DND-41 (cell line): ENCODE data around the gene OST4.
A peak's percentile ranks its signal among the peaks of the same experiment; 100 is the strongest.

Experiments used
- ATAC-seq: fragments of 200-7000 bp; cut with Tn5 transposase; 3 replicates; pipeline ENCODE4 v1.9.1; 2021; ENCODE audit warnings: low read depth; ENCODE audit not compliant: insufficient read depth
- DNase-seq: peaks from one replicate; pipeline ENCODE4 v3.0.0-alpha.2; 2020
- H2AFZ ChIP-seq: 2 replicates; pipeline ENCODE4 v1.6.0; 2012; ENCODE audit warnings: low read depth, low read length
- H3K27ac ChIP-seq: 2 replicates; pipeline ENCODE4 v1.5.1; 2012; ENCODE audit warnings: low read length, inconsistent platforms
- H3K27me3 ChIP-seq: fragments of 200-600 bp; sonication (generic); 2 replicates; pipeline ENCODE4 v1.6.0; 2012; ENCODE audit warnings: low read length, mild to moderate bottlenecking, inconsistent platforms; ENCODE audit not compliant: insufficient read depth, poor library complexity
- H3K36me3 ChIP-seq: 2 replicates; pipeline ENCODE4 v1.5.1; 2012; ENCODE audit warnings: low read length, inconsistent platforms; ENCODE audit not compliant: insufficient read depth
- H3K4me1 ChIP-seq: 2 replicates; pipeline ENCODE4 v1.5.1; 2012; ENCODE audit warnings: mild to moderate bottlenecking, low read length; ENCODE audit not compliant: insufficient read depth
- H3K4me2 ChIP-seq: 2 replicates; pipeline ENCODE4 v1.6.0; 2012; ENCODE audit warnings: mild to moderate bottlenecking, moderate library complexity, low read length, inconsistent platforms; ENCODE audit not compliant: insufficient read depth
- H3K4me3 ChIP-seq, 2 experiments: fragments of 200-600 bp in 1 of 2; shearing (Covaris generic) in 1 of 2; 2 replicates each; pipeline ENCODE4 v1.5.1; 2012 to 2016; ENCODE audit warnings: inconsistent platforms in 2 of 2, low read length in 2 of 2, mild to moderate bottlenecking in 2 of 2, low read depth in 1 of 2, moderate library complexity in 1 of 2
- H3K79me2 ChIP-seq: 2 replicates; pipeline ENCODE4 v1.6.0; 2012; ENCODE audit warnings: low read length, inconsistent platforms; ENCODE audit not compliant: insufficient read depth
- H3K9ac ChIP-seq: 2 replicates; pipeline ENCODE4 v1.6.0; 2012; ENCODE audit warnings: low read depth, mild to moderate bottlenecking, inconsistent platforms, low read length, moderate library complexity
- H3K9me3 ChIP-seq: 2 replicates; pipeline ENCODE4 v1.5.1; 2012; ENCODE audit warnings: low read length, moderate library complexity, mild to moderate bottlenecking, inconsistent platforms; ENCODE audit not compliant: insufficient read depth, severe bottlenecking
- H4K20me1 ChIP-seq: 2 replicates; pipeline ENCODE4 v1.6.0; 2012; ENCODE audit warnings: low read length; ENCODE audit not compliant: insufficient read depth
- EZH2 ChIP-seq: IDR thresholded peaks from 3 replicates; pipeline ENCODE4 v1.6.1; 2012; ENCODE audit warnings: borderline replicate concordance, low read depth, mild to moderate bottlenecking, moderate library complexity, low read length, inconsistent platforms; ENCODE audit not compliant: severe bottlenecking
- TF ChIP-seq, protein P1 (sequence below): IDR thresholded peaks from 2 replicates; pipeline ENCODE4 v1.5.1; 2012; ENCODE audit warnings: borderline replicate concordance, low read length, moderate library complexity, mild to moderate bottlenecking; ENCODE audit not compliant: poor library complexity, severe bottlenecking; ENCODE audit errors: extremely low read depth

Gene OST4

DNA sequence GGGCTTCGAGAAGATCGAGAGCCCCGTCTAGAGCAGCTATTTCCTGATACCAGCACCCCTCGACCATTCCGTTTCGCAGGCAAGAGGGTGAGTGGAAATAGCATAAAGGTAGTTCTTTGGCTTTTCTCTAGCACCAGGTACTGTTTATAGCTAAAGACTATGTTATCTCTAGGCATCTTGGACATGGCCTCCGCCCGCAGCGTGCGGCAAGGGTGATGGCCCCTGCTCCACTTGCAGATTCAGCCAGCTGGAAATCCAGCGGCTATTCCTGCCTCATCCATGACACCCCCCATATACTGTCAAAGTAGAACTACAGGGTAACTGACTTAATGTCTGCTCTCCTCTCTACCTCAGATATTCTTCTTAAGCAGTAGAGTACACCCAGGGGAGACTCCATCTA is 16.7 kb downstream of the OST4 start:
- TF ChIP-seq, protein P1, sequence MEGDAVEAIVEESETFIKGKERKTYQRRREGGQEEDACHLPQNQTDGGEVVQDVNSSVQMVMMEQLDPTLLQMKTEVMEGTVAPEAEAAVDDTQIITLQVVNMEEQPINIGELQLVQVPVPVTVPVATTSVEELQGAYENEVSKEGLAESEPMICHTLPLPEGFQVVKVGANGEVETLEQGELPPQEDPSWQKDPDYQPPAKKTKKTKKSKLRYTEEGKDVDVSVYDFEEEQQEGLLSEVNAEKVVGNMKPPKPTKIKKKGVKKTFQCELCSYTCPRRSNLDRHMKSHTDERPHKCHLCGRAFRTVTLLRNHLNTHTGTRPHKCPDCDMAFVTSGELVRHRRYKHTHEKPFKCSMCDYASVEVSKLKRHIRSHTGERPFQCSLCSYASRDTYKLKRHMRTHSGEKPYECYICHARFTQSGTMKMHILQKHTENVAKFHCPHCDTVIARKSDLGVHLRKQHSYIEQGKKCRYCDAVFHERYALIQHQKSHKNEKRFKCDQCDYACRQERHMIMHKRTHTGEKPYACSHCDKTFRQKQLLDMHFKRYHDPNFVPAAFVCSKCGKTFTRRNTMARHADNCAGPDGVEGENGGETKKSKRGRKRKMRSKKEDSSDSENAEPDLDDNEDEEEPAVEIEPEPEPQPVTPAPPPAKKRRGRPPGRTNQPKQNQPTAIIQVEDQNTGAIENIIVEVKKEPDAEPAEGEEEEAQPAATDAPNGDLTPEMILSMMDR = no peak
- TF ChIP-seq EZH2 = no peak
- H3K36me3 ChIP-seq = peaks cover 69% of the 10 kb centered on the region
- ATAC-seq (no peak), DNase-seq (no peak)
- H3K27ac ChIP-seq = no peak overlapping the region
- H3K4me1 ChIP-seq = peaks cover 20% of the 10 kb centered on the region
- H3K4me3 ChIP-seq = no peak overlapping the region
- H2AFZ ChIP-seq = no peak overlapping the region
- peaks cover 12% of the 10 kb centered on the region for H3K79me2 ChIP-seq
- no peaks in the 10 kb centered on the region for H3K27me3 ChIP-seq
- H3K4me2 ChIP-seq = no peak overlapping the region
- 0 out of 2 replicates have a peak, but pooled peaks cover 3% of the 10 kb centered on the region for H4K20me1 ChIP-seq
- no peaks in the 10 kb centered on the region for H3K9me3 ChIP-seq
- H3K9ac ChIP-seq = no peak overlapping the region

DNA sequence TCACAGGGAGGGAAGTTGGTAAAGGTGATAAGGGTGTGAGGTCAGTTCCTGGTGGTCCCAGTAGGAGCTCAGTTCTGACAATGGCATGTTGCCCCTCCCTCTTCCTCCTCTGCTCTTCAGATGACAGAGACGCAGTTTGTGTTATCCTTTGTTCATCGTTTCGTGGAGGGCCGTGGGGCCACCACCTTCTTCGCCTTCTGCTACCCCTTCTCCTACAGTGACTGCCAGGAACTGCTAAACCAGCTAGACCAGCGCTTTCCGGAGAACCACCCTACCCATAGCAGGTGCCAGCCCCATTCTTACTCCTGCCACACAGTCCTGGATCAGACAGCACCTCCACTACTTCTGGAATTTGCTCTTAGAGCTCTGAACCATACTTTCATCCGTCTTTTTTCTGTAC is 17.7 kb downstream of the OST4 start:
- H3K79me2 ChIP-seq = peaks cover 12% of the 10 kb centered on the region
- H3K9me3 ChIP-seq = no peaks in the 10 kb centered on the region
- H3K27me3 ChIP-seq = no peaks in the 10 kb centered on the region
- no peak overlapping the region for H3K9ac ChIP-seq
- H4K20me1 ChIP-seq = 0 out of 2 replicates have a peak, but pooled peaks cover 3% of the 10 kb centered on the region
- no peak overlapping the region for H2AFZ ChIP-seq
- ATAC-seq (no peak), DNase-seq (no peak)
- H3K27ac ChIP-seq = no peak overlapping the region
- peaks cover 30% of the 10 kb centered on the region for H3K4me1 ChIP-seq
- H3K36me3 ChIP-seq = peaks cover 59% of the 10 kb centered on the region
- no peak overlapping the region for H3K4me3 ChIP-seq
- TF ChIP-seq EZH2 = no peak
- TF ChIP-seq, protein P1 = no peak
- H3K4me2 ChIP-seq = no peak overlapping the region

DNA sequence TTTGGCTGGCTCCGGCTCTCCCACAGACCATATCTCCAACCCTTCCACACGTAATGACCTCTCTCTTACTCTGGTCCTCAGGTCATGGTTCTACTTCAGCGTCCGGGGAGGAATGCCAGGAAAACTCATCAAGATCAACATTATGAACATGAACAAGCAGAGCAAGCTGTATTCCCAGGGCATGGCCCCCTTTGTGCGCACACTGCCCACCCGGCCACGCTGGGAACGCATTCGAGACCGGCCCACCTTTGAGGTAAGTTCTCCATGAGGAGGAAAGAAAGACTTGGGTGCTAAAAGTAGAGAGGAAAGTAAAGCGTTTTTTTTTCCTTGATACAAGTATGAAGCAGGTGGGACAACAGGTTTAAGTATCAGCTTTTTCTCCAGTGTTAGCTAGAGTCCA is 18.1 kb downstream of the OST4 start:
- Histone ChIP-seq H3K4me1 (peaks cover 30% of the 10 kb centered on the region), H3K27ac (no peak overlapping the region), H3K4me2 (peak overlapping the region; percentile 74; the same call in 1 of the 2 replicates), H3K27me3 (no peaks in the 10 kb centered on the region), H3K79me2 (peaks cover 12% of the 10 kb centered on the region), H3K36me3 (peaks cover 55% of the 10 kb centered on the region), H3K9me3 (no peaks in the 10 kb centered on the region), H3K9ac (no peak overlapping the region; the same call in 1 of the 2 replicates), H4K20me1 (0 out of 2 replicates have a peak, but pooled peaks cover 2% of the 10 kb centered on the region), H3K4me3 (0 out of 4 replicates have a peak overlapping the region, but pooled peaks of 1 of the 2 experiments have one; percentile 93), H2AFZ (no peak overlapping the region)
- DNase-seq (no peak), ATAC-seq (no peak)
- no peak for TF ChIP-seq EZH2
- TF ChIP-seq, protein P1 = no peak
